Endometrial microvascular endothelial cells (primary cell): ENCODE data around the gene SYAP1. TPM values are rescaled to one million over a fixed set of nuclear protein-coding genes. Genes with fewer than 3 reads are reported as not detected.
"Not testable (repeated sequence)": the region's sequence is repeated elsewhere in the genome, so short reads cannot be mapped to it uniquely, and the experiment has no call there.

Experiments
- in situ Hi-C: cut with HindIII; loops from 2 replicates; pipeline ENCODE4 v1.10.0; 2017; ENCODE audit warnings: low sequenced_read_pairs, low pct_unique_long_range_greater_than_20kb; ENCODE audit errors: inconsistent ontology term
- total RNA-seq: library from RNA; depleted of rRNA; stranded (reverse); fragments of >200 nt; gene quantifications from one replicate; pipeline ENCODE4 v1.2.3, GENCODE V29; 2015; ENCODE audit errors: inconsistent ontology term

The SYAP1 gene
- total RNA-seq, 1 donor from 2014 or later = 27.2 TPM

DNA sequence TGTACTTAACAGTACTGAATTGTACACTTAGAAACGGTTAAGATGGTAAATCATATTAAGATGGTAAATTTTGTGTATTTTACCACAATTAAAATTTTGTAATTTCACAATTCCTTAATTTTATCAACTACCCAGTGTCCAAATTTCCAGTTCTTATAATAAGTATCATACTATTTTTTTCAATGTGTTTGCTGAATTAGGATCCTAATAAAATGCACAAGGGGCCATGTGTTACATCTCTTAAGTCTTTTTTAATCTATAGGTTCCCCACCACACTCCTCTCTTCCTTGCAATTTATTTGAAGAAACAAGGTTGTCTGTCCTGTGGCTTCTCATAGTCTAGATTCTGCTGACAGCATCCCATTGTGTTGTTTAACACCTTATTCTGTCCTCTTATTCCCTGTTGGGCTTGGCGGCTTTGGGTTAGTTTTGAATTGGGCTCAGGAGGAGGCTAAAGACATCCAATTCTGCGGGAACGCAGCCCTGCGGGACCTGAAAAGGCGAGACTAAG lies 533 bp upstream of the SYAP1 start:
- in situ Hi-C loops = no loop called here

GRCh38 chrX:16722481-16722880 lies 3.1 kb downstream of the SYAP1 start:
- in situ Hi-C loops = no loop called here

- in situ Hi-C loops = no loop called here
Observed at GRCh38 chrX:16725072-16725471, 5.7 kb downstream of the SYAP1 start.

GRCh38 chrX:16726347-16726988 lies 7.1 kb downstream of the SYAP1 start:
- in situ Hi-C loops = not testable (repeated sequence)

GRCh38 chrX:16727637-16728036 lies 8.2 kb downstream of the SYAP1 start:
- in situ Hi-C loops = no loop called here

GRCh38 chrX:16730450-16730849 lies 11.0 kb downstream of the SYAP1 start:
- in situ Hi-C loops = no loop called here

DNA sequence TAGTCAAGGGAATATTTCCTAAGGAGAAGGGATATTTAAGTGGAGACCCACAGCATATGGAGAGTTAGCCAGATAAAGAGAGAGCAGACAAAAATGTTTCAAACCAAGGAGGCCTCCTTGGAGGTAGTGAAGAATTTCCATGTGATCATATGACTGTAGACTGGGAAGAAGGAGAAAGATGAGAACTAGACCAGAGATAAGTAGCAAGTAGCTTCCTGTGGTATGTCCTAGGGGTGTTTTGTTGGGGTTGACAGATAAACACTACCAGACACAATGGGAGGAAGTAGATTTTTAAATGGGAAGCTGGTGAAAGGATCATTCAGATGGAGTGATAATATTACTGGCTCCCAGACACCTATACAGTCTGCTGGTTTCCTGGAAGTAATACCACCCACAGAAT lies 13.6 kb downstream of the SYAP1 start:
- in situ Hi-C loops = no loop called here

- in situ Hi-C loops = no loop called here
Observed at GRCh38 chrX:16737024-16737423, 17.6 kb downstream of the SYAP1 start.

DNA sequence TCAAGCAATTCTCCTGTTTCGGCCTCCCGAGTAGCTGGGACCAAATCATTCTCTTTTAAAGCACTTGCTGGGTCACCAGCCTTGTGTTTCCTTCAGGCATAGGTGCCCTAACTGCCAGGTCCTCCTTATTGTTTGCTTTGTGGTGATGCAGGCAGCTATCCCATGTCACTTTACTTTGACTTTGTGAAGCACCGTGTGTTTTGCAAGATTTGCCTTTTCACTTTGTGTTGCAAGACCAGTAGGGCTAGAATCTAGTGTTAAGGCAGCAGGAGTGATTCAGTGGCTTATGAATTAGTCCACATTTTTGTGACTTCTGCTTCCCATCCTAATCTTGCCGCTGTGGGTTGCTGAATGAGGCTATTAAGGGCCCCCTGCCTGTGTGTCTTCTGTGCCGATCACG lies 20.2 kb downstream of the SYAP1 start:
- in situ Hi-C loops = no loop called here

DNA sequence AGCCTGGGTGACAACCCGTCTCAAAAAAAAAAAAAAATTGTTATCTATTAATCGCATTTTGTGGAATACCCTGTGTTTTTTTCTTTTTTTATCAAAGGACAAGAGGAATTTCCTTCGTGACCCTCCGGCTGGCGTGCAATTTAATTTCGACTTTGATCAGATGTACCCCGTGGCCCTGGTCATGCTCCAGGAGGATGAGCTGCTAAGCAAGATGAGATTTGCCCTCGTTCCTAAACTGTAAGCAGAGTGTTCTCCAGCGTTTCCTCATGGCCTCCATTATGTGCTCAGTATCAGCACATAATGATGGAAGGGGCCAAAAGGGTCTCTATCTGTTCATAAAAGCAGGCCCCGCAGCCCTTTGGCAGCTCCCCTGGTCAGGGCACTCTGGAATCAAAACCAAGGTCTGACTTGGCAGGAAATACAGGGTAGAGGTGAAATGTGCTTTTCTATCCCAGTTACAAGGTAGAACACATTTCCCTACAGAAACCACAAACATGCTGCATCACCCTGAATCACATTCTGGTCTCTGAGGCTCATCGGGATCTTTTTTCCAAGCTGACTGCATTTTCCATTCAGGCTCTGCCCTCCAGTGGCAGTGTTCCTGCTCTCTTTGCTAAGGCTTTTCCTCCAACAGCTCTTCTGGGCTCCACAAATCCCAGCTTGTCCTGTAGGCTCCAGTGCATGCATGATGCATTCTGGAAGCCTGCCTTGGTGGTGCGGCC lies 24.4 kb downstream of the SYAP1 start:
- in situ Hi-C loops = no loop called here

- in situ Hi-C loops = no loop called here
Observed at GRCh38 chrX:16745102-16745501, 25.7 kb downstream of the SYAP1 start.

- in situ Hi-C loops = no loop called here
Observed at GRCh38 chrX:16745659-16746058, 26.2 kb downstream of the SYAP1 start.

- in situ Hi-C loops = no loop called here
Observed at GRCh38 chrX:16748425-16748824, 29.0 kb downstream of the SYAP1 start.

DNA sequence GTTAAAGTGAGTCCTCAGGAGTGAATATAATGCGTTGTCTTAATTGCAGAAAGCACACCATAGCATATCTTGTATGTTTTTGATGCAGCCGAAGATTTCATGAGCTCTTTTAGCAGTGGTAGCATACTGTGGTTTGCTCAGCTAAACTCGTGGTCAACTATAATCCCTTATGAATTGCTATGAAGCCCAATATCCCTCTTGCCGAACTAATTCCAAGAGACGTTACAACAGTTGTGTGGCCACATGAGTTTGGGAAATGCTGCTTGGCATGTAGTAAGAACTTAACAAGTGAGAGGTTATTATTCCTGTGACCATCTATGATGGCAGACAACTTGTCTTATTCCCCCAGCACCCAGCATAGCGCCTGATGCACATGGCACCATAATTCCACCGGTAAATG lies 30.7 kb downstream of the SYAP1 start:
- in situ Hi-C loops = no loop called here

DNA sequence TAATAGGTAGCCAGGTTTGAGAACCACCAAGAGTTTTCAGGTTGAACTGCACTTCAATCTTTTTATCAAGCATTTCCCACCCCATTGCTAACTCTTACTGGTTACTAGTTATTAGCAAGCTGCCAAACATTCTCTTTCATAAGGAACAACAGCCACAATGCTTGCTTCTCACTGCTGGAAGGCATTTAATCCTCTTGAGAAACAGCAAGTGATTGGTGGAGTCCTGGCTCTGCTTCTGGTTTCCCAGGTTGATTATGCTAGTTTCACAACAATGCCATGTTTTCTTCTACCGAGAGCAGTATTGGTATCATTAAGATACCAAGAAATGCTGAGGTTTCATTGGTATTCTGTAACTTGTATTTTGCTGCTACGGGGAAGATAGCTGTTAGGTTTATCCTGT lies 34.6 kb downstream of the SYAP1 start:
- in situ Hi-C loops = no loop called here

- in situ Hi-C loops = no loop called here
Observed at GRCh38 chrX:16756724-16757123, 37.3 kb downstream of the SYAP1 start.

DNA sequence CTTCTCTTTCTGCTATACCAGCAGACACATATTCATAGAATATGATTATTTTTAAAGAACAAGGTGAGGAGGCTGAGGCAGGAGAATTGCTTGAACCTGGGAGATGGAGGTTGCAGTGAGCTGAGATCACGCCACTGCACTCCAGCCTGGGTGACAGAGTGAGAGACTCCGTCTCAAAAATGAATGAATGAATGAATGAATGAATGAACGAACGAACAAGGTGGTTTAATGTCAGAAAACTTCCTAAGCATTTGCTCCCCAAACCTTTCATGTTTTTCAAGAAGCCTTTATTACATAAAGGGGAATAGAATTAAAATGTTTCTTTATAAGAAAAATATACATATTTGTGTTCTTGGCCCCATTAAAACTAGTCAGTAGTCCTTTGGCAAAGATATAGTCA lies 42.1 kb downstream of the SYAP1 start:
- in situ Hi-C loops = not testable (repeated sequence)

DNA sequence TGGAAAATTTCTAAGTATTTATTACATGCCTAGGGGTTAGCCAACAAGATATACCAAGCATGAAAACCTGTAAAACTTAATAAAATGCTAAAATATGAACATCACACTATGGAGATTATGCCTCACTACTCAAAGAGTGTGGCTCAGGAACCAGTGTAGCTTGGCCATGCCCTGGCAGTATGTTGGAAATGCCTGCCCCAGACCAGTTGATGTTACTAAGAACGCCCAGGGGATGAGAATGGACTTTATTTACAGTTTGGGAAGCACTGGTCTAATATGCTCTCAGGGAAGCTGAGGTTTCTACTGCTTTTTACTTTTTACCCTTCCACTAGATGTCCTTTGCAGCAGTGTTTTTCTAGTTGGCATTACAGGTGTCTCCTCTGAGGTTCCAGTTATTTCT lies 43.2 kb downstream of the SYAP1 start:
- in situ Hi-C loops = no loop called here

DNA sequence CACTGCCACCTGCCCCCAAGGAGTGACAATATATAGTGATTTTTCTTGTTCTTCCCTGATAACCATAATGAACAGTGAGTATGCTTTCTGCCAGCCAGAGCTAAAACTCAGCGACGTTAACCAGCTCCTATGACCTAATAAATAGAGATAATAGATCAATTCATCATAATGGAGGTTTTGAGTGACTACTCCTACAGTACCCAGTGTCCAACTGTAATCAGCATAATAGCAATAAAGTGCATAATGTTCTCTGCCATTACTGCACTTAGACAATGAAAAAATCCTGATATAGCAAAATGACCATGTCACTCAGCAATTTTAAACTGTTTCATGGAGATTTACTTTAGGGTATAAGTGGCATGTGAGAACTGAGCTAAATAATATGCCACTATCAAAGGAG lies 46.2 kb downstream of the SYAP1 start:
- in situ Hi-C loops = no loop called here

DNA sequence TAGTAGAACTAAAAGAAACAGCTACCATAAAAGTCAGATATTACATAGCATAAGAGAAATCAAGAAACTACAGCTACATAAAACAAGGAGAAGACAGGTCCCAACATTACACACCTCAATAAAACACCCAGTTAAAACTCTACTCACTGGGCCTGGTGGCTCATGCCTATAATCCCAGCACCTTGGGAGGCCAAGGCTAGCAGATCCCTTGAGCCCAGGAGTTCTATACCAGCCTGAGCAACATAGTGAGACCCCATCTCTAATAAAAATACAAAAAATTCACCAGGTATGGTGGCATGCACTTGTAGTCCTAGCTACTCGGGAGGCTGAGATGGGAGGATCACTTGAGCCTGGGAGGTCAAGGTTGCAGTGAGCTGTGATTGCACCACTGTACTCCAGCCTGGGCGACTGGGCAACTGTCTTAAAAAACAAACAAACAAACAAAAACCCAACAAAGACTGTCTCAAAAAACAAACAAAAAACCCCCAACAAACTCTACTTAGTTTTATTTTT lies 51.6 kb downstream of the SYAP1 start:
- in situ Hi-C loops = no loop called here
